HG02678 (cell line): ENCODE measurements around the gene TGM3.
"Not testable (repeated sequence)": the region's sequence is repeated elsewhere in the genome, so short reads cannot be mapped to it uniquely, and the experiment has no call there.

Source experiments
- ATAC-seq: cut with Tn5 transposase; IDR thresholded peaks from one replicate; pipeline ENCODE4 v1.9.1; 2021; ENCODE audit warnings: mild to moderate bottlenecking, moderate library complexity; ENCODE audit not compliant: unreplicated experiment

TGM3 gene

GRCh38 chr20:2295886-2296515 is at the start of gene TGM3:
TSS of gene TGM3 (plus strand) at chr20:2296001. CDS start at chr20:2296064, 63 bp downstream.
- ATAC-seq, result no peak

DNA sequence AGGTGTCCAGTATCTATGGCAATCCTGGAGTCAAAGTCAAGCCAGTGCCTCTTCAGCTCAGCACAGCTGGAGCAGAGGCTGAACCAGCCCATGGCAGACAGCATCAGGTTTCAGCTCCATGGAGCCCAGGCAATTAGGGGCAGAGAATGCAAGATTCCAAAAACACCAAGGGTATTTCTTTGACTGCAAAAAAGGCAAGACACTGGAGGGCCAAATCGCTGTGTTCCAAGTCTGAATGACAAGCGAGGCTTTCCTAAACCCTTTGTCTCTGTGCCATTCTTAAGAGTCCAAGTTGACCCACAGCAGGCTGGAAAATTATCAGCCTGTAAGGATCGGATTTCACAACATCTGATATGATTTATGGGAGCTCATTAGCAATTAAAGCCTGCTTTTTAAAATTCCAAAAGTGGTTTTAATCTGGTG is 49.7 kb upstream of the TGM3 start:
- ATAC-seq, result no peak

GRCh38 chr20:2248837-2249236 is 47.0 kb upstream of the TGM3 start:
- ATAC-seq, result no peak

GRCh38 chr20:2249935-2250334 is 45.9 kb upstream of the TGM3 start:
- ATAC-seq, result no peak

GRCh38 chr20:2252419-2252997 is 43.3 kb upstream of the TGM3 start:
- no peak for ATAC-seq

DNA sequence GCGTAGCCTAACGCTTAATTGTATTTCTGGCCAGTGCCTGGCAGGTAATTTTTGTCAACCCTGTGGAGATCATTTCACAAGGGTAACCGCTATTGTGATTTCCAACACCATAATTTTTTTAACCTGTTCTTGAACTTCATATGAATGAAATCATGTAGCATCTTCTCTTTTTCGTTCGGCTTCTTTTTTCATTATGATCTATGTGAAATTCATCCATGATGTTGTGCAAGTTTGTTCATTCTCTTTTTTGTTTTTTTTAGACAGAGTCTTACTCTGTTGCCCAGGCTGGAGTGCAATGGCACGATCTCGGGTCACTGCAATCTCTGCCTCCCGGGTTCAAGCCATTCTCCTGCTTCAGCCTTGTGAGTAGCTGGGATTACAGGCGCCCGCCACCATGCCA is 42.5 kb upstream of the TGM3 start:
- no peak for ATAC-seq

DNA sequence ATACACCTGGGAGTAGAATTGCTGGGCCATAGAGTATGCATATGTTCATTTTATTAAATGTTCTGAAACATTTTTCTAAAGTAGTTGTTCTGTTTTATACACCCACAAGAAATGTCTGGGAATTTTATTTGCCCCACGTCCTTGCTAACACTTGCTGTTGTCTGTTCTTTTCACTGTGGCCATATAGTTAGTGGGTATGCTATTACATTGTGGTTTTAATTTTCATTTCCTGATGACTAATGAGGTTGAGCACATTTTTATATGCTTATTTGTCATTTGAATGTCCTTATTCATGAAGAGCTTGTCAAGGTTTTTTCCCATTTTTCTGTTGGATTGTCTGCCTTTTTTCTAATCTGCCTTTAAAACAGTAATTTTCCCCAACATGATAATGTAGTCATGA is 41.5 kb upstream of the TGM3 start:
- ATAC-seq, result no peak

GRCh38 chr20:2255926-2256531 is 39.8 kb upstream of the TGM3 start:
- no peak for ATAC-seq

GRCh38 chr20:2259731-2260130 is 36.1 kb upstream of the TGM3 start:
- ATAC-seq, result no peak

- ATAC-seq, result no peak
Observed at GRCh38 chr20:2260250-2260649, 35.6 kb upstream of the TGM3 start.

DNA sequence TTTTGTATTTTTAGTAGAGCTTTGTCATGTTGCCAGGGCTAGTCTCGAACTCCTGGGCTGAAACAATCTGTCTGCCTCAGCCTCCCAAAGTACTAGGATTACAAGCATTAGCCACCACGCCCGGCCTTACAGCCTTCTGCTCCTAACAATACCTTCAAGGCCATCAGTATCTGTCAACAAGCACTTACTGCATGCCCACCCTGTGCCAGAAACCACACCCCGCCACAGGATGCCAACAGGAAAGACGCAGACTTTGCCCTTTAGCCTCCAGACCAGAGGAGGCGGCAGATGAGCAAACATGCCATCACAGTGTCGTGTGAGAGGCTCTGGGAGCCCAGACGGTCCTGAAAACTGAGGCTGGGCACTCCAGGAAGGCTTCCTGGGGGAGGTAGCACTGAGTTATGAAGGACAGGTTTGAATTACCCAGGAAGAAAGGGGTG is 34.7 kb upstream of the TGM3 start:
- no peak for ATAC-seq

- ATAC-seq, result no peak
Observed at GRCh38 chr20:2261629-2262028, 34.2 kb upstream of the TGM3 start.

DNA sequence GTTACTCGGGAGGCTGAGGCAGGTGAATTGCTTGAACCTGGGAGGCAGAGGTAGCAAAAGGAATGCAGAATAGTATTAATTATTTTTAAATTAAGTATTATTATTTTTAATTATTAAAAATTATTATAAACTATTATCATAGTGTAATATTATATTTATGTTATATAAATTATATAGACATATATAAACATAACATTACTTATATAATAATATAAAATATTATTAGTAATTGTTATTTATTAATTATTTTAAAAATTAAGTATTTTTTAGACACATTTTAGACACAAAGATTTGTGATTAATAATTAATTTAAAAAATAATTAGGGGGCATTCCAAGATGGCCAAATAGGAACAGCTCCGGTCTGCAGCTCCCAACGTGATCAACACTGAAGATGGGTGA is 31.7 kb upstream of the TGM3 start:
- no peak for ATAC-seq

- ATAC-seq, result not testable (repeated sequence)
Observed at GRCh38 chr20:2264621-2265374, 31.0 kb upstream of the TGM3 start.

DNA sequence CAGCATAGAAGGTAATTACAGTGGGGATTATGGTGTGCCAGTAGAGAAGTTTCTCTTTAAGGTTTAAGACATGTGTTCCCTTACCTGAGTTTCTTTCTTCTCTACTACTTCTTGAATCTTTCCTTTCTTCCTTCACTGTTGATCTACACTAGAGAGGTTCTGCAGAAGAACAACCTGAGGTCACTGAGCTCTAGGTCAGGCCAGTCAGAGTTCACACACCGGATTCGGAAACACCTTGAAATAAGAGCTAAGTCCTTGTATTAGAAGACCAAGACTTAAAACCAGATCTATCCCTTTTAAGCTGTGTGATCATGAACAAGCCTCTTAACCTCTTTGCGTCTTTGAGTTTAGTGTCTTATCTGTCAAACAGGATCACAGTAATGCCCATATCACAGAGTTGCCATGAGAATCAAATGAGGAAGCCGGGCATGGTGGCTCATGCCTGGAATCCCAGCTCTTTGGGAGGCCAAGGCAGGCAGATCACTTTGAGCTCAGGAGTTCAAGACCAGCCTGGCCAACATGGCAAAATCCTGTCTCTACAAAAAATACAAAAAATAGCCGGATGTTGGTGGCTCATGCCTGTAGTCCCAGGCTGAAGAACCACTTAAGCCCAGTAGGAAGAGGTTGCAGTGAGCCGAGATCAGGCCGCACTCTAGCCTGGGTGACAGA is 22.0 kb upstream of the TGM3 start:
- no peak for ATAC-seq

DNA sequence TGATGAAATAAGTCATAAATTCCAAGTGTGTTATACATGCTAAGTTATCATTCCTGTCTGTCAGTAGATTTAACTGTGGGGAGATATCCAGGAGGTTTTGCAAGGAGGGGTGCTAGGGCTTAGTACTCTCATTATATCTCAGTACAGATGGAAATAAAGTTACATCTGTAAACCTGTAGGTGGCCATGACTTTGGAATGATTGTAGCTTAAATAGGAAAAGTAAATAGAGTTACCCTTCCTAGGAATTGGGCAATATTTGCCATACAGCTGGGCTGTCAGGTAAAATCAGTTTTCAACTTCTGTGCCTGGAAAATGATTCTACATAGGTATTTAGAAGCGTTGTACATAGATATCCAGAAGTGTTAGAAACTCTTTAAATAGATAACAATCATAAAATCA is 19.8 kb upstream of the TGM3 start:
- ATAC-seq, result no peak

GRCh38 chr20:2279253-2279779 is 16.5 kb upstream of the TGM3 start:
- ATAC-seq, result no peak

GRCh38 chr20:2280082-2280481 is 15.7 kb upstream of the TGM3 start:
- ATAC-seq, result no peak

DNA sequence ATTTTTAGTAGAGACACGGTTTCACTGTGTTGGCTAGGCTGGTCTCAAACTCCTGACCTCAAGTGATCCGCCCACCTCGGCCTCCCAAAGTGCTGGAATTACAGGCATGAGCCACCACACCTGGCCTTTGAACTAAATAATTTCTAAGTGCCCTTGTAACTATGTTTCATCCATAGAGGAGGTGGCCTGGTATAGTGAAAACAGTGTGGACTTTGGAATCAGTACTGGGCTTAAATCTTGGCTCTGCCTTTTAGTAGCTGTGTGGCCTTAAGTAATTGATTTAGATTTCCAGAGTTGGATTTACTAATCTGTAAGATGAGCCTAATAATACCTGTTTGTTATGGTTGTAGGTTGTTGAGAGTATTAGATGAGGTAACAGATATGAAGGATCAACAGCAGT is 14.2 kb upstream of the TGM3 start:
- no peak for ATAC-seq

GRCh38 chr20:2282181-2282580 is 13.6 kb upstream of the TGM3 start:
- ATAC-seq, result no peak
